NCI-H146 treated with DMSO at 0.1 percent for 48 hours (cell line): ENCODE measurements around the gene DNAJC7.

ENCODE experiments used
- DNase-seq: peaks from one replicate; lab custom pipeline; 2025; ENCODE audit not compliant: unreplicated experiment; lab: John Stamatoyannopoulos, UW

The DNAJC7 gene

GRCh38 chr17:41928693-41929251 lies 88.5 kb downstream of the DNAJC7 start:
- DNase-seq, result no peak
